ENCODE results near the gene KIF1A. TPM values are rescaled to one million over a fixed set of nuclear protein-coding genes. Genes with fewer than 3 reads are reported as not detected.

The KIF1A gene
- total RNA-seq, 1 donor from 2014 or later: 48.9 TPM

DNA sequence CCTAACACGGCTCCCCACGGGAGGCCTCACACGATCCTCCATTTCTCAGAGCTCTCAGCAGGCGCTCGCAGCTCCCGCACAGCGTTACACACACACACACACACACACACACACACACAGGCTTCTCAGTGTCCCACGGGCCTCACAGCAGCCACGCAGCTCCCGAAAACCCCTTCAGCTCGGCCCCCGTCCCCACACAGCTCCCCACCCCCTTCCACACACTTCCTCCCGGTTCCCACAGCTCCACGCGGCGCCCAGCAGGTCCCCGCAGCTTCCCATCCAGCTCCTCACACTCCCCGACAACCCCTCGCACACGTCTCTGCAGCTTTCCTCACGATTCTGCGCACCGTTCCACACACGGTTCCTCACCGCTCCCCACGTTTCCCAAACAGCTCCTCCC lies 41.6 kb downstream of the KIF1A start:
- Mint-ChIP-seq H3K27me3 (ENCODE audit: low read depth) (no peaks in the 10 kb centered on the region), H3K27ac (no peak overlapping the region), H3K4me1 (peaks cover 7% of the 10 kb centered on the region), H3K36me3 (no peaks in the 10 kb centered on the region), H3K4me3 (no peak overlapping the region), H3K9me3 (no peaks in the 10 kb centered on the region)
- DNase-seq (ENCODE audit: low spot score in 2 of 2, unreplicated experiment in 2 of 2): no peak
- TF ChIP-seq, protein P1, sequence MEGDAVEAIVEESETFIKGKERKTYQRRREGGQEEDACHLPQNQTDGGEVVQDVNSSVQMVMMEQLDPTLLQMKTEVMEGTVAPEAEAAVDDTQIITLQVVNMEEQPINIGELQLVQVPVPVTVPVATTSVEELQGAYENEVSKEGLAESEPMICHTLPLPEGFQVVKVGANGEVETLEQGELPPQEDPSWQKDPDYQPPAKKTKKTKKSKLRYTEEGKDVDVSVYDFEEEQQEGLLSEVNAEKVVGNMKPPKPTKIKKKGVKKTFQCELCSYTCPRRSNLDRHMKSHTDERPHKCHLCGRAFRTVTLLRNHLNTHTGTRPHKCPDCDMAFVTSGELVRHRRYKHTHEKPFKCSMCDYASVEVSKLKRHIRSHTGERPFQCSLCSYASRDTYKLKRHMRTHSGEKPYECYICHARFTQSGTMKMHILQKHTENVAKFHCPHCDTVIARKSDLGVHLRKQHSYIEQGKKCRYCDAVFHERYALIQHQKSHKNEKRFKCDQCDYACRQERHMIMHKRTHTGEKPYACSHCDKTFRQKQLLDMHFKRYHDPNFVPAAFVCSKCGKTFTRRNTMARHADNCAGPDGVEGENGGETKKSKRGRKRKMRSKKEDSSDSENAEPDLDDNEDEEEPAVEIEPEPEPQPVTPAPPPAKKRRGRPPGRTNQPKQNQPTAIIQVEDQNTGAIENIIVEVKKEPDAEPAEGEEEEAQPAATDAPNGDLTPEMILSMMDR (IDR thresholded peaks at IDR 0.05; ENCODE audit: unreplicated experiment): no peak

DNA sequence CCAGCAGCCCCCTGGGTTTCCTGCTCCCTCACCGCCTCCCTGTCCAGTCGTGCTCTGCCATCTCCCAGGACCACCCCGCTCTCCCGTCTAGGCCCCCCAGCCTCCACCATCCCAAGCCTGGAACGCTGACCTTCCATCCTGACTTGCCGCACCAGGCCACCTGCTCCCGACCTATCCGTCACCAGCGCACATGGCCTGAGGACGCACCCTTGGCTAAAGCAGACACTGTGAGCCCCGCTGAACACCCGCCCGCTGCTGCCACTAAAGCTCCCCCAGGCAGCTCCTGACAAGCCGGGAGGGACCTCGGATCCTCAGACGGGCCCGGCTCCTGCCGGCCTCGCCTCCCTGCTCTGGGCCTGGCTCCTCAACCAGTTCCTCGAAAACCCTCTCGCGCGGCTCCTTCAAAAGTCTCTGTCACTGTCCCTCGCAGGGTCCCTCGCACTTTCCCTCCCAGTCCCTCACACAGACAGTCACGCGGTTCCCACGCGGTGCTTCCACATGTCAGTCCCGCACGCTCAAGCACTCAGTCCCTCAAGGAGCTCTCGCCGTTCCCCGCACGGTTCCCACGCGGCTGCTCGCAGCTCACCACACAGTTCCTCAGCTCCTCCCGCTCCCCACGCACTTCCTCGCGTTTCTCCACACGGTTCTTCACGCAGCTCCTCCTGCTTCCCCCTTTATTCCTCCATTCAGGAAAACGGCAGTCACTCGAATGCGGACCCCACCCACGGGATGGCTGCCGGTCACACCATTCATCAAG lies 42.4 kb downstream of the KIF1A start:
- H3K4me3 Mint-ChIP-seq: no peak overlapping the region
- DNase-seq (ENCODE audit: low spot score in 2 of 2, unreplicated experiment in 2 of 2): no peak
- no peaks in the 10 kb centered on the region for H3K36me3 Mint-ChIP-seq
- TF ChIP-seq, protein P1 (IDR thresholded peaks at IDR 0.05; ENCODE audit: unreplicated experiment): no peak
- peaks cover 7% of the 10 kb centered on the region for H3K4me1 Mint-ChIP-seq
- H3K27me3 Mint-ChIP-seq (ENCODE audit: low read depth): no peaks in the 10 kb centered on the region
- H3K27ac Mint-ChIP-seq: no peak overlapping the region
- no peaks in the 10 kb centered on the region for H3K9me3 Mint-ChIP-seq

DNA sequence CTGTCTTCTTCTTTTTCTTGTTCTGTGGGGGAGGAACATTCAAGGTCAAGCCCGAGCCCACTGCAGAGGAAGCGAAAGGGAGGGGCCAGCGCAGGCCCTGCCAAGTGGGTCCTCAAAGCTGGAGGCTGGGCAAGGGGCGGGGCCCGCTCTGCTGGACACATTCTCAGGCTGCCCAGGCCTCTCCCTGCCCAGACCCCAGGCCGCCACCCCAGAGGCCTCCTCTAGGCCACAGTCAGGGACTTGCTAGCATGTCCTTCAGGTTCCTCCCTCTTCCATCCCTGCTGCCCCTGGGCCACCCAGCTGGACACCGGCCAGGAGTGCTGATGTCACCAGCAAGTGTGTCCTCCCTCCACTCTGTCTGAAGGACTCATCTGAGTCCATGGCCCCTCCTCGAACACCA lies 44.1 kb downstream of the KIF1A start:
- Mint-ChIP-seq H3K4me3 (no peak overlapping the region), H3K27me3 (ENCODE audit: low read depth) (no peaks in the 10 kb centered on the region), H3K27ac (no peak overlapping the region), H3K9me3 (no peaks in the 10 kb centered on the region), H3K36me3 (no peaks in the 10 kb centered on the region), H3K4me1 (peaks cover 7% of the 10 kb centered on the region)
- DNase-seq (ENCODE audit: low spot score in 2 of 2, unreplicated experiment in 2 of 2): no peak
- TF ChIP-seq, protein P1 (IDR thresholded peaks at IDR 0.05; ENCODE audit: unreplicated experiment): no peak

DNA sequence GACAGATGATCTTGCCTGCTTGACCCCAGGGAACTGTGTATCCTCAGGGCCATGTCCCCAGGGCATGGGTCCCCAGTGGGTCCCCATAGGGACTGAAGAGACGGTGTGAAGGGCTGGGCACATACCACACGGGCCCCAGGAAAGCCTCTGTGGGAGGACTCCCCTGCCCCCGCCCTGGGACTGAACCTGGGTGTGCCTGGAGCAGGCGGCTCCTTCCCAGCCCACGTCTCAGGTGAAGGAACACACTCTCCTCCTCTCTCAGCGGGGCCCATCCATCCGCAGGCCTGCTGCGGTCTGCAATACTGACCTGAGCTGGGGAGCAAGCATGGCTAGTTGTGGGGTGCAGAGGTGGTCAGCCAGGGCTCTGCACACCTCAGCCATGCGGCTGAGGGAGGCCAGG lies 45.2 kb downstream of the KIF1A start:
- TF ChIP-seq, protein P1 (IDR thresholded peaks at IDR 0.05; ENCODE audit: unreplicated experiment): no peak
- Mint-ChIP-seq H3K27me3 (ENCODE audit: low read depth) (no peaks in the 10 kb centered on the region), H3K27ac (peak overlapping the region; percentile 17), H3K36me3 (no peaks in the 10 kb centered on the region), H3K9me3 (no peaks in the 10 kb centered on the region), H3K4me3 (no peak overlapping the region), H3K4me1 (peaks cover 7% of the 10 kb centered on the region)
- DNase-seq (ENCODE audit: low spot score in 2 of 2, unreplicated experiment in 2 of 2): no peak

DNA sequence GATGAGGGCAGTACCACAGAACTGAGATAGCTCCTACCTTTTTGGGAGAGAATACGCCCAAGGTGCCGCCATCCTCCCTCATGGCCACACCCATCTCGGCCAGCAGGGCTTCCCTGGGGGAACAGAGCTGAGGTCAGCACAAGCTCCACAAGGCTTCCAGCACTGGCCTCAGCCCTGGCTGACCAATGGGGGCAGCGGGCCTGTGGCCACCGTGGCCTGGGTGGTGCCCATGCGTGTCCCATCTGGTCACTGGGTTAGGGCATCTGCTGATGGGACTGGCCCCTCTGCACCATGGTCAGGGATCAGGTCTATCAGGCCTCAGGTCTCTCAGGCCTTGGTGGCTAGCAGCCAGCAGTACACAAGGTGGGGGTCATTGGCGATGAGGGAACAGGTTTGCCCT lies 50.9 kb downstream of the KIF1A start:
- H3K27me3 Mint-ChIP-seq (ENCODE audit: low read depth): no peaks in the 10 kb centered on the region
- DNase-seq (ENCODE audit: low spot score in 2 of 2, unreplicated experiment in 2 of 2): no peak
- H3K9me3 Mint-ChIP-seq: no peaks in the 10 kb centered on the region
- H3K27ac Mint-ChIP-seq: no peak overlapping the region
- H3K4me1 Mint-ChIP-seq: no peaks in the 10 kb centered on the region
- no peak overlapping the region for H3K4me3 Mint-ChIP-seq
- H3K36me3 Mint-ChIP-seq: no peaks in the 10 kb centered on the region
- TF ChIP-seq, protein P1 (IDR thresholded peaks at IDR 0.05; ENCODE audit: unreplicated experiment): no peak

All from mesothelial cell of epicardium (in vitro differentiated cells).